ENCODE results near the gene EVA1A.

- TF ChIP-seq, protein P1, sequence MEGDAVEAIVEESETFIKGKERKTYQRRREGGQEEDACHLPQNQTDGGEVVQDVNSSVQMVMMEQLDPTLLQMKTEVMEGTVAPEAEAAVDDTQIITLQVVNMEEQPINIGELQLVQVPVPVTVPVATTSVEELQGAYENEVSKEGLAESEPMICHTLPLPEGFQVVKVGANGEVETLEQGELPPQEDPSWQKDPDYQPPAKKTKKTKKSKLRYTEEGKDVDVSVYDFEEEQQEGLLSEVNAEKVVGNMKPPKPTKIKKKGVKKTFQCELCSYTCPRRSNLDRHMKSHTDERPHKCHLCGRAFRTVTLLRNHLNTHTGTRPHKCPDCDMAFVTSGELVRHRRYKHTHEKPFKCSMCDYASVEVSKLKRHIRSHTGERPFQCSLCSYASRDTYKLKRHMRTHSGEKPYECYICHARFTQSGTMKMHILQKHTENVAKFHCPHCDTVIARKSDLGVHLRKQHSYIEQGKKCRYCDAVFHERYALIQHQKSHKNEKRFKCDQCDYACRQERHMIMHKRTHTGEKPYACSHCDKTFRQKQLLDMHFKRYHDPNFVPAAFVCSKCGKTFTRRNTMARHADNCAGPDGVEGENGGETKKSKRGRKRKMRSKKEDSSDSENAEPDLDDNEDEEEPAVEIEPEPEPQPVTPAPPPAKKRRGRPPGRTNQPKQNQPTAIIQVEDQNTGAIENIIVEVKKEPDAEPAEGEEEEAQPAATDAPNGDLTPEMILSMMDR (IDR thresholded peaks at IDR 0.05), result no peak
- TF ChIP-seq POLR2A (IDR thresholded peaks at IDR 0.05), result no peak
Observed at GRCh38 chr2:75606761-75607399, 46.1 kb upstream of the EVA1A start.

Data from testis (tissue), 2 donors.